HG02840 (cell line): ENCODE data around the gene HSPA12A.

Source experiments
- ATAC-seq: cut with Tn5 transposase; IDR thresholded peaks from one replicate; pipeline ENCODE4 v1.9.1; 2021; ENCODE audit warnings: mild to moderate bottlenecking, moderate library complexity, moderate number of reproducible peaks; ENCODE audit not compliant: unreplicated experiment, low FRiP score

Gene HSPA12A

GRCh38 chr10:116744163-116744753, 1.9 kb upstream of the HSPA12A start:
- no peak for ATAC-seq

GRCh38 chr10:116743266-116744064, 1.1 kb upstream of the HSPA12A start:
- ATAC-seq, result no peak

GRCh38 chr10:116741391-116742351, 695 bp downstream of the HSPA12A start:
- no peak for ATAC-seq

GRCh38 chr10:116740971-116741370, 1.4 kb downstream of the HSPA12A start:
- ATAC-seq, result no peak

- ATAC-seq, result no peak
Measured at GRCh38 chr10:116738339-116738738, 4.0 kb downstream of the HSPA12A start.

- ATAC-seq, result no peak
Measured at GRCh38 chr10:116737627-116738327, 4.6 kb downstream of the HSPA12A start.

- no peak for ATAC-seq
Measured at GRCh38 chr10:116733566-116733965, 8.8 kb downstream of the HSPA12A start.

- no peak for ATAC-seq
Measured at GRCh38 chr10:116732573-116732972, 9.8 kb downstream of the HSPA12A start.

- ATAC-seq, result no peak
Measured at GRCh38 chr10:116730464-116731260, 11.7 kb downstream of the HSPA12A start.

- ATAC-seq, result no peak
Measured at GRCh38 chr10:116729243-116729642, 13.1 kb downstream of the HSPA12A start.

- no peak for ATAC-seq
Measured at GRCh38 chr10:116728526-116729096, 13.8 kb downstream of the HSPA12A start.

GRCh38 chr10:116723428-116724281, 18.7 kb downstream of the HSPA12A start:
- ATAC-seq, result no peak

GRCh38 chr10:116722736-116723427, 19.5 kb downstream of the HSPA12A start:
- ATAC-seq, result no peak

- no peak for ATAC-seq
Measured at GRCh38 chr10:116721547-116722392, 20.6 kb downstream of the HSPA12A start.

GRCh38 chr10:116720668-116721546, 21.5 kb downstream of the HSPA12A start:
- ATAC-seq, result no peak

- ATAC-seq, result no peak
Measured at GRCh38 chr10:116720241-116720643, 22.1 kb downstream of the HSPA12A start.
